Progenitor cell of endocrine pancreas (in vitro differentiated cells): ENCODE results near the gene SLC8A2. TPM values are rescaled to one million over a fixed set of nuclear protein-coding genes. Genes with fewer than 3 reads are reported as not detected.
A peak's percentile ranks its signal among the peaks of the same experiment; 100 is the strongest.

ENCODE experiments used
- DNase-seq: peaks from one replicate; pipeline ENCODE4 v3.0.0; 2021; ENCODE audit warnings: low spot score; ENCODE audit not compliant: unreplicated experiment
- H3K27ac Mint-ChIP-seq: 2 replicates; pipeline ENCODE4 v1.8.0; 2021; ENCODE audit warnings: mild to moderate bottlenecking, moderate library complexity, mixed read lengths
- H3K27me3 Mint-ChIP-seq: 2 replicates; pipeline ENCODE4 v1.8.0; 2021; ENCODE audit warnings: mixed read lengths
- H3K36me3 Mint-ChIP-seq: 2 replicates; pipeline ENCODE4 v1.8.0; 2022; ENCODE audit warnings: mixed read lengths; ENCODE audit not compliant: insufficient read depth
- H3K4me1 Mint-ChIP-seq: 2 replicates; pipeline ENCODE4 v1.8.0; 2021; ENCODE audit warnings: low read depth, mixed read lengths
- H3K4me3 Mint-ChIP-seq: 2 replicates; pipeline ENCODE4 v1.8.0; 2021; ENCODE audit warnings: low read depth, mild to moderate bottlenecking, moderate library complexity, mixed read lengths
- H3K9me3 Mint-ChIP-seq: 2 replicates; pipeline ENCODE4 v1.8.0; 2021; ENCODE audit warnings: low read depth, mixed read lengths
- CTCF ChIP-seq: fragments of 200-600 bp; sonication (generic); IDR thresholded peaks from one replicate; pipeline ENCODE4 v1.5.0; 2021; ENCODE audit warnings: antibody characterized with exemption, mild to moderate bottlenecking; ENCODE audit not compliant: unreplicated experiment
- total RNA-seq: library from RNA; stranded (reverse); gene quantifications from 2 replicates; pipeline ENCODE4 v1.2.1, GENCODE V29; 2021

Gene SLC8A2
- total RNA-seq, 1 donor from 2014 or later = 1.2 TPM

- peaks cover 1% of the 10 kb centered on the region for H3K36me3 Mint-ChIP-seq
- peaks cover 85% of the 10 kb centered on the region for H3K27me3 Mint-ChIP-seq
- H3K4me1 Mint-ChIP-seq = peaks cover 2% of the 10 kb centered on the region
- no peaks in the 10 kb centered on the region for H3K9me3 Mint-ChIP-seq
- DNase-seq = no peak
- H3K4me3 Mint-ChIP-seq = no peak overlapping the region
- no peak overlapping the region for H3K27ac Mint-ChIP-seq
- no peak for TF ChIP-seq CTCF
Measured at GRCh38 chr19:47444388-47444821, 27.3 kb downstream of the SLC8A2 start.

DNA sequence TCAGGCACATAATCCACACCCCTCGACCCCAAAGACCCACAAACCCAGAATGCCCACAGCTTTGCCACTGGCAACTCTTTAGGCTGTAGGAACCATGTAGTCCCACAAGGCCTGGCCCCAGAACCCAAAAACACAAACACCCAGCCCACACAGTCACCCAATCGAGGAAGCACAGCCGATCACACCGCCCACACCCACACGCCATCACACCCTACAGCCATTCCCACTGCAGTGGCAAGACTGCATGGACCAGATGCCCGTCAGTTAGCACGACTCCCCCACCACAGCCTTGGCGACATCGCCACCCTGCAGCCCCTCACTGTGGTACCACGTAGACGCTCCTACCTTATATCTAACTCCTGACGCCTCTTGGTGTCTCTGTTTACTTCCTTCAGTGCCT lies 28.4 kb downstream of the SLC8A2 start:
- H3K36me3 Mint-ChIP-seq = peaks cover 1% of the 10 kb centered on the region
- no peak for DNase-seq
- peaks cover 78% of the 10 kb centered on the region for H3K27me3 Mint-ChIP-seq

GRCh38 chr19:47438793-47439220 lies 32.9 kb downstream of the SLC8A2 start:
- no peak for DNase-seq
- no peak for TF ChIP-seq CTCF
- H3K4me1 Mint-ChIP-seq = no peaks in the 10 kb centered on the region
- H3K9me3 Mint-ChIP-seq = no peaks in the 10 kb centered on the region
- no peak overlapping the region for H3K4me3 Mint-ChIP-seq
- no peak overlapping the region for H3K27ac Mint-ChIP-seq
- peaks cover 52% of the 10 kb centered on the region for H3K27me3 Mint-ChIP-seq
- no peaks in the 10 kb centered on the region for H3K36me3 Mint-ChIP-seq

More for the DNA sequence above, 28.4 kb downstream of the SLC8A2 start:
- no peak overlapping the region for H3K4me3 Mint-ChIP-seq
- no peak overlapping the region for H3K27ac Mint-ChIP-seq
- H3K9me3 Mint-ChIP-seq = no peaks in the 10 kb centered on the region
- peaks cover 2% of the 10 kb centered on the region for H3K4me1 Mint-ChIP-seq
- no peak for TF ChIP-seq CTCF

DNA sequence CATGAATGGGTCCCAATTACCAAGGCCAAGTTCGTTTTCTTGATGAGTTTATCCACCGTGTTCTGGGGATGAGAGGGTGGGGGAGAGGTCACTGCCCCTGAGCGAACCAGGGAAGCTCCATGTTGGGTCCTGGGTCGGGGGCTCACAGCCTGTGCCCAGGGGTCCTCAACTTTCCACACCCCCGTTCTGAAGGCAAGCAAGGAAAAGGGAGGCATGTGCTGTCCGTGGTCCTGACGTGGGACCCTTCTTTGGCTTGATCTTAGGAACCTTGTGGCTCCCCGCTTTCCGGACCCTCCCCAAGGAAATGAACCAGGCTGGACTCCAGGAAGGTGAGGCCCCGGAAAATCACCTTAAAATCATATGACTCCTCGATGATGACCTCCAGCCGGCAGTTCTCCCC lies 34.2 kb downstream of the SLC8A2 start:
- H3K27me3 Mint-ChIP-seq = peaks cover 52% of the 10 kb centered on the region
- no peaks in the 10 kb centered on the region for H3K9me3 Mint-ChIP-seq
- no peaks in the 10 kb centered on the region for H3K36me3 Mint-ChIP-seq
- H3K4me3 Mint-ChIP-seq = no peak overlapping the region
- no peak for DNase-seq
- H3K4me1 Mint-ChIP-seq = no peaks in the 10 kb centered on the region
- no peak overlapping the region for H3K27ac Mint-ChIP-seq
- no peak for TF ChIP-seq CTCF

GRCh38 chr19:47436712-47437401 lies 34.8 kb downstream of the SLC8A2 start:
- H3K4me1 Mint-ChIP-seq = no peaks in the 10 kb centered on the region
- TF ChIP-seq CTCF = peak; percentile 88
- H3K36me3 Mint-ChIP-seq = no peaks in the 10 kb centered on the region
- peak; percentile 78 for DNase-seq
- H3K27ac Mint-ChIP-seq = no peak overlapping the region
- peaks cover 53% of the 10 kb centered on the region for H3K27me3 Mint-ChIP-seq
- no peak overlapping the region for H3K4me3 Mint-ChIP-seq
- no peaks in the 10 kb centered on the region for H3K9me3 Mint-ChIP-seq
